Testis (tissue), 2 donors: ENCODE data around the gene UBAC2.

ENCODE experiments used
- CTCF ChIP-seq, 3 experiments: fragments of 450-650 bp in 2 of 3; fragments of 200-600 bp in 1 of 3; sonication (generic) in 1 of 3; IDR thresholded peaks; one replicate each; pipeline ENCODE4 v1.5.1; 2016 to 2019; ENCODE audit warnings: antibody characterized with exemption in 3 of 3, mild to moderate bottlenecking in 2 of 3, moderate library complexity in 1 of 3
- POLR2A ChIP-seq: fragments of 450-650 bp; IDR thresholded peaks from one replicate; pipeline ENCODE4 v1.6.1; 2017; ENCODE audit warnings: antibody characterized with exemption, mild to moderate bottlenecking, moderate library complexity

DNA sequence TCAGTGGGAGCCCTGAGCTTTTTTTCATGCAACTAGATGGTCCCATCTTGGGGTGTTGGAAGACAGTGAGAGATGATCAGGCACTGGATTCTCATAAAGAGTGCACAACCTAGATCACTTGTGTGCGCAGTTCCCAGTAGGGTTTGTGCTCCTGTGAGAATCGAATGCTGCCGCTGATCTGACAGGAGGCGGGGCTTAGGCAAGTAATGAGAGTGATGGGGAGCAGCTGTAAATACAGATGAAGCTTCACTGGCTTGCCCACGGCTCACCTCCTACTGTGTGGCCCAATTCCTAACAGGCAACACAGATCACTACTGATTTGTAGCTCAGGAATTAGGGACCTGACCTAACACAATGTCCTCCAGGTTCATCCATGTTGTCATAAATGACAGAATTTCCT is 43.6 kb upstream of the UBAC2 start:
- TF ChIP-seq CTCF (IDR thresholded peaks at IDR 0.05) (no peak), POLR2A (no peak)
